ENCODE results near the gene PCDHAC1. TPM values are rescaled to one million over a fixed set of nuclear protein-coding genes. Genes with fewer than 3 reads are reported as not detected.
A peak's percentile ranks its signal among the peaks of the same experiment; 100 is the strongest.

The PCDHAC1 gene
- total RNA-seq, 1 donor from 2014 or later, result 2.9 TPM

GRCh38 chr5:140966293-140967225 lies 40.5 kb downstream of the PCDHAC1 start, which contains the start of gene PCDHAC2:
PCDHAC2 (plus strand) TSS chr5:140966476; CDS start chr5:140966767, 291 bp downstream.
- DNase-seq (ENCODE audit: low spot score), result peak; percentile 87

- DNase-seq (ENCODE audit: low spot score), result no peak
These were observed 41.3 kb downstream of the PCDHAC1 start for GRCh38 chr5:140967226-140967893.

GRCh38 chr5:140969880-140970279 lies 43.8 kb downstream of the PCDHAC1 start:
- DNase-seq (ENCODE audit: low spot score), result no peak

- DNase-seq (ENCODE audit: low spot score), result no peak
These were observed 47.5 kb downstream of the PCDHAC1 start for GRCh38 chr5:140973550-140973949.

- peak; percentile 71 for DNase-seq (ENCODE audit: low spot score)
These were observed 50.9 kb downstream of the PCDHAC1 start for GRCh38 chr5:140977003-140977402.

- peak; percentile 59 for DNase-seq (ENCODE audit: low spot score)
These were observed 52.2 kb downstream of the PCDHAC1 start for GRCh38 chr5:140978260-140978659.

- DNase-seq (ENCODE audit: low spot score), result no peak
These were observed 52.9 kb downstream of the PCDHAC1 start for GRCh38 chr5:140978983-140979382.

Other genes starting within 250 kb of the PCDHAC1 start
- 31.1 TPM for gene HARS1, start 234.9 kb upstream of the PCDHAC1 start, total RNA-seq (ENCODE audit: insufficient read depth, low replicate concordance)
- gene HARS2, start 234.8 kb upstream of the PCDHAC1 start, total RNA-seq (ENCODE audit: insufficient read depth, low replicate concordance), result 20.0 TPM
- 35.4 TPM for gene ZMAT2, start 225.9 kb upstream of the PCDHAC1 start, total RNA-seq (ENCODE audit: insufficient read depth, low replicate concordance)
- gene PCDHA1, start 140.2 kb upstream of the PCDHAC1 start, total RNA-seq (ENCODE audit: insufficient read depth, low replicate concordance), result 5.3 TPM
- gene PCDHA2, start 131.4 kb upstream of the PCDHAC1 start, total RNA-seq (ENCODE audit: insufficient read depth, low replicate concordance), result 3.4 TPM
- 4.3 TPM for gene PCDHA3, start 125.2 kb upstream of the PCDHAC1 start, total RNA-seq (ENCODE audit: insufficient read depth, low replicate concordance)
- 1.9 TPM for gene PCDHA4, start 119.2 kb upstream of the PCDHAC1 start, total RNA-seq (ENCODE audit: insufficient read depth, low replicate concordance)
- gene PCDHA5, start 104.7 kb upstream of the PCDHAC1 start, total RNA-seq (ENCODE audit: insufficient read depth, low replicate concordance), result 8.4 TPM
- gene PCDHA6, start 98.3 kb upstream of the PCDHAC1 start, total RNA-seq (ENCODE audit: insufficient read depth, low replicate concordance), result 3.1 TPM
- gene PCDHA7, start 92.0 kb upstream of the PCDHAC1 start, total RNA-seq (ENCODE audit: insufficient read depth, low replicate concordance), result 3.9 TPM
- 6.0 TPM for gene PCDHA8, start 85.1 kb upstream of the PCDHAC1 start, total RNA-seq (ENCODE audit: insufficient read depth, low replicate concordance)
- 0.96 TPM for gene PCDHA9, start 77.9 kb upstream of the PCDHAC1 start, total RNA-seq (ENCODE audit: insufficient read depth, low replicate concordance)
- 2.6 TPM for gene PCDHA10, start 70.4 kb upstream of the PCDHAC1 start, total RNA-seq (ENCODE audit: insufficient read depth, low replicate concordance)
- gene PCDHA11, start 57.3 kb upstream of the PCDHAC1 start, total RNA-seq (ENCODE audit: insufficient read depth, low replicate concordance), result 1.2 TPM
- 2.9 TPM for gene PCDHA12, start 51.0 kb upstream of the PCDHAC1 start, total RNA-seq (ENCODE audit: insufficient read depth, low replicate concordance)
- 2.6 TPM for gene PCDHA13, start 44.2 kb upstream of the PCDHAC1 start, total RNA-seq (ENCODE audit: insufficient read depth, low replicate concordance)
- gene PCDHAC2, start 40.2 kb downstream of the PCDHAC1 start, total RNA-seq (ENCODE audit: insufficient read depth, low replicate concordance), result 3.4 TPM
- gene PCDHB1, start 125.1 kb downstream of the PCDHAC1 start, total RNA-seq (ENCODE audit: insufficient read depth, low replicate concordance), result 0.24 TPM
- 6.5 TPM for gene PCDHB2, start 168.3 kb downstream of the PCDHAC1 start, total RNA-seq (ENCODE audit: insufficient read depth, low replicate concordance)
- gene PCDHB3, start 174.2 kb downstream of the PCDHAC1 start, total RNA-seq (ENCODE audit: insufficient read depth, low replicate concordance), result 0.72 TPM
- gene PCDHB4, start 195.5 kb downstream of the PCDHAC1 start, total RNA-seq (ENCODE audit: insufficient read depth, low replicate concordance), result 2.9 TPM
- gene PCDHB5, start 208.9 kb downstream of the PCDHAC1 start, total RNA-seq (ENCODE audit: insufficient read depth, low replicate concordance), result 11.6 TPM
- gene PCDHB6, start 223.8 kb downstream of the PCDHAC1 start, total RNA-seq (ENCODE audit: insufficient read depth, low replicate concordance), result 1.9 TPM
- 3.6 TPM for gene PCDHB7, start 246.3 kb downstream of the PCDHAC1 start, total RNA-seq (ENCODE audit: insufficient read depth, low replicate concordance)

All from umbilical cord (tissue), 2 donors.